ENCODE data around the gene CSF2RB.

GRCh38 chr22:36930041-36930935 is 16.9 kb downstream of the CSF2RB start:
- TF ChIP-seq CTCF (IDR thresholded peaks at IDR 0.05) (no peak), EP300 (IDR thresholded peaks at IDR 0.05) (no peak)

Measured in tibial nerve (tissue), 4 donors.